ENCODE measurements around the gene UQCR10. TPM values are rescaled to one million over a fixed set of nuclear protein-coding genes. Genes with fewer than 3 reads are reported as not detected.

UQCR10 gene
- total RNA-seq: 61.1 and 76.6 TPM in 2 replicates

GRCh38 chr22:29767171-29768051 lies at the start of gene UQCR10:
TSS of gene UQCR10 (plus strand) at chr22:29767369. CDS start at chr22:29767399, 30 bp downstream.

GRCh38 chr22:29719899-29720645 lies 47.1 kb upstream of the UQCR10 start, which contains the start of gene CABP7:
TSS of gene CABP7 (plus strand) at chr22:29720003. CDS start at chr22:29720425, 422 bp downstream.

GRCh38 chr22:29766632-29767170 lies 468 bp upstream of the UQCR10 start, which contains the start of gene ZMAT5:
TSS of gene ZMAT5 (minus strand) at chr22:29767007. CDS start at chr22:29748544, 18,463 bp downstream.

Other genes starting within 250 kb of the UQCR10 start
- 59.5 and 59.7 TPM in 2 replicates for gene THOC5, start 213.6 kb upstream of the UQCR10 start, total RNA-seq
- 37.7 and 43.4 TPM in 2 replicates for gene NIPSNAP1, start 186.3 kb upstream of the UQCR10 start, total RNA-seq
- 81.1 and 83.1 TPM in 2 replicates for gene NF2, start 163.7 kb upstream of the UQCR10 start, total RNA-seq
- not detected in 2 replicates for gene CABP7, start 47.4 kb upstream of the UQCR10 start, total RNA-seq
- gene ZMAT5, start 362 bp upstream of the UQCR10 start, total RNA-seq: 22.8 and 24.0 TPM in 2 replicates
- gene ASCC2, start 70.9 kb downstream of the UQCR10 start, total RNA-seq: 18.1 and 21.2 TPM in 2 replicates
- 29.9 and 42.4 TPM in 2 replicates for gene MTMR3, start 115.8 kb downstream of the UQCR10 start, total RNA-seq